ENCODE measurements around the gene MAST3.
A peak's percentile ranks its signal among the peaks of the same experiment; 100 is the strongest.

Gene MAST3

DNA sequence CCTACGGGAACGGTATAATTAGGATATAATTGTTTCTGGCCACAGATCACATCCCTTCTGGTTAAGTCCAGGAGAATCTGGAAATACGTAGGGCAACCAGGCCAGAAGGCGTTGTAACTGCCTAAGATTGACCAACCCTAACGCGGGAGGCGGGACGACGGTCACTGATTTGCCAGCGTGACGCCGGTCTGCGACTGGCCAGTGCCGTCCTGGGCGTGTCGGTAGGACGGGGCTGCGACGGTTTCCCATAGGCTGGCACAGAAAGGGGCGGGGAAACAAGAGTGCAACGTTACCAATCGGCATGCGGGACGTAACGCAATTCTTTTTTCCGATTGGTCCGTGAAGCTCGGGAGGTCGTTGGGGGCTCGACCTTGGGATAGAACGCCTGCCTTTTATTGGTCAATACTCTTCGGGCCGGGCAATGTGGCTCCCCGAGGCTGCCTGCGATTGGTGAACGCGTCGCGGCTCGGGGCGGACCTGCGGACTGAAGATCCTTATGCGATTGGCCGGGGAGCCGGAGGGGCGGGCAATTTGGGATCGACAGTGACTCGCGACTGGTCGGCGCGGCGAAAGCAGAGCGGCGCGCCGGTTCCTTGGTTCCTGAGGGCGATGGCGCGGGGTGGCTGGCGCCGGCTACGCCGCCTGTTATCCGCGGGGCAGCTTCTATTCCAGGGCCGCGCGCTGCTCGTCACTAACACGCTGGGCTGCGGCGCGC lies 95.3 kb downstream of the MAST3 start, which contains the start of gene MPV17L2:
Gene MPV17L2, plus strand, starts transcription at position 546 of the 715 bp plus-strand sequence. Its CDS starts 64 bp downstream, at position 610.
- TF ChIP-seq, protein P1, sequence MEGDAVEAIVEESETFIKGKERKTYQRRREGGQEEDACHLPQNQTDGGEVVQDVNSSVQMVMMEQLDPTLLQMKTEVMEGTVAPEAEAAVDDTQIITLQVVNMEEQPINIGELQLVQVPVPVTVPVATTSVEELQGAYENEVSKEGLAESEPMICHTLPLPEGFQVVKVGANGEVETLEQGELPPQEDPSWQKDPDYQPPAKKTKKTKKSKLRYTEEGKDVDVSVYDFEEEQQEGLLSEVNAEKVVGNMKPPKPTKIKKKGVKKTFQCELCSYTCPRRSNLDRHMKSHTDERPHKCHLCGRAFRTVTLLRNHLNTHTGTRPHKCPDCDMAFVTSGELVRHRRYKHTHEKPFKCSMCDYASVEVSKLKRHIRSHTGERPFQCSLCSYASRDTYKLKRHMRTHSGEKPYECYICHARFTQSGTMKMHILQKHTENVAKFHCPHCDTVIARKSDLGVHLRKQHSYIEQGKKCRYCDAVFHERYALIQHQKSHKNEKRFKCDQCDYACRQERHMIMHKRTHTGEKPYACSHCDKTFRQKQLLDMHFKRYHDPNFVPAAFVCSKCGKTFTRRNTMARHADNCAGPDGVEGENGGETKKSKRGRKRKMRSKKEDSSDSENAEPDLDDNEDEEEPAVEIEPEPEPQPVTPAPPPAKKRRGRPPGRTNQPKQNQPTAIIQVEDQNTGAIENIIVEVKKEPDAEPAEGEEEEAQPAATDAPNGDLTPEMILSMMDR (IDR thresholded peaks at IDR 0.05; ENCODE audit: low read depth, low read length, missing control alignments), result no peak

DNA sequence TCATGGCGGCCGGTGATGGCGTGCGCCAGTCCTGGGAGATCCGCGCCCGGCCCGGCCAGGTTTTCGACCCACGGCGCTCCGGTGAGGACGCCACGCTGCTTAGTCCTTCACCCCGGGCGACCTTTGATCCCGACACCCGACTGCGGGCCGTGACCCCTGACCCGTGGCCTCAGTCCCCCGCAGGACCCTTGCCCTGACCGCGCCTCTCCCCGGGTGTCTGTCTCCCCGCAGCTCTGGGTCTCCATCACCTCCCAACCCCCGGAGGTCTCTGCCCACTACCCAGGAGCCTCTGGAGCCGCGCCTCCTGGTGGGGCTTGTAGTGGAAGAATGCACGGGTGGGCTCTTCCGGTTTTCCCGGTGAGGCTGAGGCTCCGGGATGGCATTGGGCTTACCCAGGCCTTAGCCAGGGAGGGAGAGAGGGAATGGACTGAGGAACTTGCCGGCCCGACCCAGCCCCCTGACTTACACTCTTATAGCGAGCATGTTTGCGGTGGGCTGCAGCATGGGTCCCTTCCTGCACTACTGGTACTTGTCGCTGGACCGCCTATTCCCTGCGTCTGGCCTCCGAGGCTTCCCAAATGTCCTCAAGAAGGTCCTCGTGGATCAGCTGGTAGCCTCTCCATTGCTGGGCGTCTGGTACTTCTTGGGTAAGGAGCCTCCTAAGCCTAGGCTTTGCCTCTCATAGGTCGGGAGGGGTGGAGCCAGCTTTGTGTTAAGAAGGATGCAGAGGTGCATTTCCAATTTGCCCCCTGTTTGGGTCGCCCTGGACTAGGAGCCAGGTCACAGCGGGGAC lies 96.0 kb downstream of the MAST3 start:
- peak overlapping the region; percentile 65 for H3K4me3 ChIP-seq (ENCODE audit: low read depth, low read length)
- TF ChIP-seq, protein P1 (IDR thresholded peaks at IDR 0.05; ENCODE audit: low read depth, low read length, missing control alignments), result no peak
- DNase-seq (ENCODE audit: low read depth), result no peak

More for the DNA sequence above, 95.3 kb downstream of the MAST3 start, which contains the start of gene MPV17L2:
- H3K4me3 ChIP-seq (ENCODE audit: low read depth, low read length), result peak within 1 kb of the TSS; percentile 65
- peak; percentile 100 for DNase-seq (ENCODE audit: low read depth)

DNA sequence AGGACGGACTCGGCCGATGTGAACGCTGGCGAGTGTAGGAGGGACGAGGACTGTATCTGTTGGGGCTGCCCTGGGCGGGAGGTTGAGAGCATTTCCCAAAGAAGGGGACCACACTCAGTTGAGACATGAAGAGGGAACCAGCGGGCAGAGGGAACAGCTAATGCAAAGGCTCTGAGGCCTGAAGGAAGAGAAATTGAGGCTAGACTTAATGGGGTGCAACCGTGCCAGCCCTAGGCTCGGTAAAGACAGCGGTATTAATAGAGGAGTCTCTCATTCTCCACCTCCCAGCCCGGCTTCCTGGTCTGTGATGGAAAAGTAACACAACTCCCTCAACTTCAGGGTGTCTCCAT lies 96.6 kb downstream of the MAST3 start:
- DNase-seq (ENCODE audit: low read depth), result no peak
- H3K4me3 ChIP-seq (ENCODE audit: low read depth, low read length), result peak overlapping the region; percentile 65
- TF ChIP-seq, protein P1 (IDR thresholded peaks at IDR 0.05; ENCODE audit: low read depth, low read length, missing control alignments), result no peak

DNA sequence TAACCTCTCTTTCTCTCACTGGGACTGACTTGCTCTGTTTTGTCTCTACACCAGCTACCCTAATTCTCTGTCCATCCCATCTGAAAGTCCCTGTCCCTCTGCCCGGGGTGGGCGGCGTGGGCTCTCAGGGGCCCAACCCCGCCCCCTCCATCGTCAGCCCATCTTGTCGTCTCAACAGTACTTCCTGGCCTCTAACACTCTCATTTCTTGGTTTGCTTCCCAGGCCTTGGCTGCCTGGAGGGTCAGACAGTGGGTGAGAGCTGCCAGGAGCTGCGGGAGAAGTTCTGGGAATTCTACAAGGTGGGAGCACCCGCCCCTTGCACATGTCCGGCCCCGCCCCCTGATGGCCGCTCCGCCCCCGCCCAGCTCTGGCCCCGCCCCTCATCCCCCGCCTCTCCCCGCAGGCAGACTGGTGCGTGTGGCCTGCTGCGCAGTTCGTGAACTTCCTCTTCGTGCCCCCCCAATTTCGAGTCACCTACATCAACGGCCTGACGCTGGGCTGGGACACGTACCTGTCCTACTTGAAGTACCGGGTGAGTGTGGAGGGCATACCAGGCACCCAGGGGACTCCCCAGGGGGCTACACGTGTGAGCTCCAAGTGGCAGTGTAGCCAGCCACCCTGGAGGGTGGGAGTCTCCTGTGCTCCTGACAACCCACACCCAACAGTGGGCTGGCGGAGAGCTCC lies 97.1 kb downstream of the MAST3 start:
- DNase-seq (ENCODE audit: low read depth), result no peak
- TF ChIP-seq, protein P1 (IDR thresholded peaks at IDR 0.05; ENCODE audit: low read depth, low read length, missing control alignments), result no peak
- H3K4me3 ChIP-seq (ENCODE audit: low read depth, low read length), result peak overlapping the region; percentile 65

DNA sequence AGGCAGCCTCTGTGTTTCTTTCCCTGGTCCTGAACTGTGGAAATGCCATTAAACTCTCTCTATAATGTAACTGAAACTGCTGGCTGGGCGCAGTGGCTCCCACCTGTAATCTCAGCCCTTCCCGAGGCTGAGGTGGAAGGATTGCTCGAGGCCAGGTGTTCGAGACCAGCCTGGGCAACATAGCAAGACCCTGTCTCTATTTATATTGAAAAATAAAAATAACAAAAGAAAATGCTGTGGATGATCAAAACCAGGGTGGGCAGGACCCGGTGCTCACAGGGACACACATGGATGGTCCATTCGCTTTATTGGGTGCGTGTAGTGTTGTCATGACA lies 98.9 kb downstream of the MAST3 start:
- DNase-seq (ENCODE audit: low read depth), result no peak
- TF ChIP-seq, protein P1 (IDR thresholded peaks at IDR 0.05; ENCODE audit: low read depth, low read length, missing control alignments), result no peak
- no peak overlapping the region for H3K4me3 ChIP-seq (ENCODE audit: low read depth, low read length)

DNA sequence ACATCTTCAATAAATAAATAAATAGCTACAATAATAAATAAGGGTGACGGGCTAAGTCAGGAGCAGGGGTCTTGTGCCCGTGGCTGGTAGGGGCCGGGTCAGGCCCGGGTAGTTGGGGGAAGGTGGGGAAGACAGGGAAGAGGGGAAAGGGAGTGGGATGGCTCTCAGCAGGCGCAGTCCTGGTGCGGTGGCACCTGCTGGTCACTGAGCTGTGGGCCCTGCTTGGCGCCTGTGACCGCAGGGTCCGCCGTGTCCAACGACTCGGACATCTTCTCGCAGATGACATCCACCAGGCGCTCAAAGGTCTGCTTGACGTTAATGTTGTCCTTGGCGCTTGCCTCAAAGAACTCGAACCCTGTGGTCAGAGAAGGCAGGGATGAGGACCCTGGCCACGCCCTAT lies 99.7 kb downstream of the MAST3 start:
- no peak overlapping the region for H3K4me3 ChIP-seq (ENCODE audit: low read depth, low read length)
- TF ChIP-seq, protein P1 (IDR thresholded peaks at IDR 0.05; ENCODE audit: low read depth, low read length, missing control alignments), result no peak
- DNase-seq (ENCODE audit: low read depth), result no peak
